ENCODE data around the gene CAMK1D. TPM values are rescaled to one million over a fixed set of nuclear protein-coding genes. Genes with fewer than 3 reads are reported as not detected.
A peak's percentile ranks its signal among the peaks of the same experiment; 100 is the strongest.
"Not testable (repeated sequence)": the region's sequence is repeated elsewhere in the genome, so short reads cannot be mapped to it uniquely, and the experiment has no call there.

CAMK1D gene
- total RNA-seq, 4 donors from 2014 or later: 29.7 to 36.7 (median 33.3) TPM

GRCh38 chr10:12489357-12489756 lies 140.0 kb downstream of the CAMK1D start:
- TF ChIP-seq CTCF (IDR thresholded peaks at IDR 0.05) (no peak), POLR2A (IDR thresholded peaks at IDR 0.05) (no peak)
- H3K4me3 ChIP-seq (ENCODE audit: low read depth, poor library complexity, severe bottlenecking): no peak overlapping the region
- no peak for DNase-seq (ENCODE audit: low spot score in 2 of 2)
- intact Hi-C loops (cut with DNase I; ENCODE audit: low total_unique reads): no loop called here
- WGBS, 2 donors: 79 to 83% methylated on average over 8 of the region's 8 CpGs

DNA sequence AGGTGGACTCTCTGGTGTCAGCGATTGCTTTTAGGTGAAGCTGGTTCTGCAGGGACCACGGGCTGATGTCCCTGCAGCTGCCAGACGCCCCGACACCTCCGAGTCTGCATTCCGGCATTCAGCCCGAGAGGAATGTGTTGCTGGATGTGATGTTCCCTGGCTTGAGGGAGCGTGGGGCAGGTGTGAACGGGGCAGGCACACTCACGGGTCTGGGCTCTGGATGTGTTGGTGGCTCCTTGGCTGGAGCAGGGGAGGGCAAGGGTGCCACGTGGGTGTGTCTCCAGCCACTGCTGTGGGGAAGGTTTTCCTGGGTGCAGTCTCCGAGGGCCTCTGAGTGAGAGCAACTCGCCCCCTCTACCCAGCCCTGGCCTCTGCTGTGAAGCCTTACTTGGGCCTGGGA lies 140.5 kb downstream of the CAMK1D start:
- no peak overlapping the region for H3K4me3 ChIP-seq (ENCODE audit: low read depth, poor library complexity, severe bottlenecking)
- 72 to 81% methylated on average over 12 to 13 of the region's 13 CpGs for WGBS, 2 donors
- no peak for TF ChIP-seq POLR2A (IDR thresholded peaks at IDR 0.05)
- no peak for TF ChIP-seq CTCF (IDR thresholded peaks at IDR 0.05)
- intact Hi-C loops (cut with DNase I; ENCODE audit: low total_unique reads): no loop called here
- no peak for DNase-seq (ENCODE audit: low spot score in 2 of 2)

GRCh38 chr10:12490963-12491362 lies 141.6 kb downstream of the CAMK1D start:
- intact Hi-C loops (cut with DNase I; ENCODE audit: low total_unique reads): no loop called here
- H3K4me3 ChIP-seq (ENCODE audit: low read depth, poor library complexity, severe bottlenecking): no peak overlapping the region
- no peak for DNase-seq (ENCODE audit: low spot score in 2 of 2)
- no peak for TF ChIP-seq POLR2A (IDR thresholded peaks at IDR 0.05)
- no peak for TF ChIP-seq CTCF (IDR thresholded peaks at IDR 0.05)
- WGBS, 2 donors: 86 to 100% methylated on average over 1 of the region's 1 CpG

- WGBS, 2 donors: 73 to 82% methylated on average over 10 of the region's 10 CpGs
- H3K4me3 ChIP-seq (ENCODE audit: low read depth, poor library complexity, severe bottlenecking): no peak overlapping the region
- no peak for DNase-seq (ENCODE audit: low spot score in 2 of 2)
- intact Hi-C loops (cut with DNase I; ENCODE audit: low total_unique reads): no loop called here
- no peak for TF ChIP-seq POLR2A (IDR thresholded peaks at IDR 0.05)
- no peak for TF ChIP-seq CTCF (IDR thresholded peaks at IDR 0.05)
Observed at GRCh38 chr10:12491491-12491890, 142.1 kb downstream of the CAMK1D start.

GRCh38 chr10:12492016-12492415 lies 142.7 kb downstream of the CAMK1D start:
- intact Hi-C loops (cut with DNase I; ENCODE audit: low total_unique reads): no loop called here
- DNase-seq (ENCODE audit: low spot score in 2 of 2): no peak
- 90 to 94% methylated on average over 8 of the region's 8 CpGs for WGBS, 2 donors
- no peak overlapping the region for H3K4me3 ChIP-seq (ENCODE audit: low read depth, poor library complexity, severe bottlenecking)
- TF ChIP-seq CTCF (IDR thresholded peaks at IDR 0.05): no peak
- TF ChIP-seq POLR2A (IDR thresholded peaks at IDR 0.05): no peak

DNA sequence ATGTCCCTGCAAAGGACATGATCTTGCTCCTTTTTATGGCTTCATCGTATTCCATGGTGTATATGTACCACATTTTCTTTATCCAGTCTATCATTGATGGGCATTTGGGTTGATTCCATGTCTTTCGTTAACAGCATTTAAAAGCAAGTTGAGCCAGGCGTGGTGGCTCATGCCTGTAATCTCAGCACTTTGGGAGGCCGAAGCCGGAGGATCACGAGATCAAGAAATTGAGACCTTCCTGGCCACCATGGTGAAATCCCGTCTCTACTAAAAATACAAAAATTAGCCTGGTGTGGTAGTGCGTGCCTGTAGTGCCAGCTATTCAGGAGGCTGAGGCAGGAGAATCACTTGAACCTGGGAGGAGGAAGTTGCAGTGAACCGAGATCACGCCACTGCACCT lies 147.7 kb downstream of the CAMK1D start:
- peak in 1 of 2 donors; percentile 64 for DNase-seq (ENCODE audit: low spot score in 2 of 2)
- H3K4me3 ChIP-seq (ENCODE audit: low read depth, poor library complexity, severe bottlenecking); intact Hi-C loops (cut with DNase I; ENCODE audit: low total_unique reads): not testable (repeated sequence)
- 82 to 98% methylated on average over 10 of the region's 10 CpGs for WGBS, 2 donors
